GF-D8 (cell line): Measurements from ENCODE around the gene ZNF423.
A peak's percentile ranks its signal among the peaks of the same experiment; 100 is the strongest.
"Not testable (repeated sequence)": the region's sequence is repeated elsewhere in the genome, so short reads cannot be mapped to it uniquely, and the experiment has no call there.

Source experiments
- DNase-seq: peaks from one replicate; lab custom pipeline; 2025; lab: John Stamatoyannopoulos, UW

ZNF423 gene

GRCh38 chr16:49510141-49510540 is 345.8 kb downstream of the ZNF423 start:
- no peak for DNase-seq

- DNase-seq, result not testable (repeated sequence)
Measured at GRCh38 chr16:49506058-49507013, 349.6 kb downstream of the ZNF423 start.

- DNase-seq, result no peak
Measured at GRCh38 chr16:49505556-49505955, 350.4 kb downstream of the ZNF423 start.

GRCh38 chr16:49504626-49505025 is 351.3 kb downstream of the ZNF423 start:
- no peak for DNase-seq

GRCh38 chr16:49504023-49504364 is 351.9 kb downstream of the ZNF423 start:
- no peak for DNase-seq

- DNase-seq, result peak; percentile 17
Measured at GRCh38 chr16:49503256-49504022, 352.5 kb downstream of the ZNF423 start.

- DNase-seq, result no peak
Measured at GRCh38 chr16:49502136-49502881, 353.6 kb downstream of the ZNF423 start.

- no peak for DNase-seq
Measured at GRCh38 chr16:49499869-49500610, 355.9 kb downstream of the ZNF423 start.

GRCh38 chr16:49499414-49499785 is 356.5 kb downstream of the ZNF423 start:
- DNase-seq, result no peak

- DNase-seq, result no peak
Measured at GRCh38 chr16:49498666-49499413, 357.1 kb downstream of the ZNF423 start.

GRCh38 chr16:49498264-49498663 is 357.6 kb downstream of the ZNF423 start:
- DNase-seq, result no peak

GRCh38 chr16:49497466-49497865 is 358.4 kb downstream of the ZNF423 start:
- DNase-seq, result no peak

- DNase-seq, result no peak
Measured at GRCh38 chr16:49496656-49497055, 359.3 kb downstream of the ZNF423 start.

- DNase-seq, result no peak
Measured at GRCh38 chr16:49495596-49496355, 360.1 kb downstream of the ZNF423 start.

GRCh38 chr16:49494891-49495566 is 360.9 kb downstream of the ZNF423 start:
- no peak for DNase-seq

GRCh38 chr16:49494474-49494873 is 361.4 kb downstream of the ZNF423 start:
- DNase-seq, result no peak

GRCh38 chr16:49493836-49494235 is 362.1 kb downstream of the ZNF423 start:
- DNase-seq, result no peak

- no peak for DNase-seq
Measured at GRCh38 chr16:49492896-49493626, 362.9 kb downstream of the ZNF423 start.
